Muscle layer of colon (tissue), 2 donors: ENCODE results near the gene BACH2.

Source experiments
- H3K27ac ChIP-seq: one replicate; pipeline ENCODE4 v1.7.0; 2013; ENCODE audit warnings: low read depth, mild to moderate bottlenecking, low read length, moderate library complexity
- H3K27me3 ChIP-seq, 2 donors: one replicate each; pipeline ENCODE4 v1.7.0; 2013; ENCODE audit warnings: low read length in 2 of 2, mild to moderate bottlenecking in 2 of 2; ENCODE audit not compliant: insufficient read depth in 2 of 2, control insufficient read depth in 1 of 2
- H3K36me3 ChIP-seq: one replicate; pipeline ENCODE4 v1.7.0; 2013; ENCODE audit warnings: mild to moderate bottlenecking, low read length; ENCODE audit not compliant: insufficient read depth
- H3K4me1 ChIP-seq: one replicate; pipeline ENCODE4 v1.7.0; 2013; ENCODE audit warnings: mild to moderate bottlenecking, low read length; ENCODE audit not compliant: insufficient read depth
- H3K4me3 ChIP-seq, 2 donors: one replicate each; pipeline ENCODE4 v1.7.0; 2013; ENCODE audit warnings: low read length in 2 of 2, low read depth in 1 of 2, mild to moderate bottlenecking in 1 of 2, moderate library complexity in 1 of 2
- H3K9ac ChIP-seq: one replicate; pipeline ENCODE4 v1.7.0; 2013; ENCODE audit warnings: low read length
- H3K9me3 ChIP-seq: one replicate; pipeline ENCODE4 v1.7.0; 2013; ENCODE audit warnings: mild to moderate bottlenecking, low read length
- donor health status: abdominal sarcoma.
- donor health status: Adenocarcinoma of cecum.

BACH2 gene

DNA sequence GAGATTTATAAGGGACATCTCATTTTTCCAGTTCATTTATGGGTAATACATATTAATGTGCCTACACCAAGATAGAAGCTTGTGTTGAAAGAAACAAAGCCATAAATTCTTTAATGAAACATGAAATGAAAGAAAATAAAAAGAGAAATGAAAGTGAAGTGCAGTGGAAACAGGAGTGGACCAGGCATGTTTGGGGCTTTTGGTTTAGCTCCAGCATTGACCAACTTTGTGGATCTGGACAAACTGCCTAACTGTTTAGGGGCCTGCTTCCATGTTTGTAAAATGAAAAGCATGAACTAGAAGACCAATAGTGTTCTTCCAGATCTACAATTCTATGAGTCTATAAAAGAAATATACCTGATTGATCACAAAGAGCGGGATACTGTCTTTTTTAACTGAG, 277.4 kb downstream of the BACH2 start:
- H3K27ac ChIP-seq, result no peak overlapping the region
- H3K27me3 ChIP-seq, result no peaks in the 10 kb centered on the region
- no peaks in the 10 kb centered on the region for H3K36me3 ChIP-seq
- H3K4me3 ChIP-seq, result no peak overlapping the region
- no peaks in the 10 kb centered on the region for H3K4me1 ChIP-seq
- H3K9ac ChIP-seq, result no peak overlapping the region
- H3K9me3 ChIP-seq, result no peaks in the 10 kb centered on the region

DNA sequence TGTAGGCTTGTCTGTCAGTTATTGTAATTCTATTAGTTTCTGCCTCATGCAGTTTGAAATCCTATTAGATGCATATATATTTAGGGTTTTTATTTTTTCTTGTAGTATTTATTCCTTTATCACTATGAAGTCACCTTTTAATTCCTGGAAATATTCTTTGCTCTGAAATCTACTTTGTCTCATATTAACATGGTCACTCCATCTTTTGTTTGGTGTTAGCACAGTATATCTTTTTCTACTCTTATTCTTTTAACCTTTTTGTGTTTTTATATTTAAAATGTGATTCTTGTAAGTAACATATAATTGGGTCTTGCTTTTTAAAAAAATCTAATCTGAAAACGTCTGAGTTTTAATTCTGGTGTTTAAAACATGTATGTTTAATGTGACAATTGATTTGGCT, 280.8 kb downstream of the BACH2 start:
- no peaks in the 10 kb centered on the region for H3K36me3 ChIP-seq
- H3K27ac ChIP-seq, result no peak overlapping the region
- no peak overlapping the region for H3K4me3 ChIP-seq
- H3K4me1 ChIP-seq, result no peaks in the 10 kb centered on the region
- H3K27me3 ChIP-seq, result no peaks in the 10 kb centered on the region
- no peaks in the 10 kb centered on the region for H3K9me3 ChIP-seq
- H3K9ac ChIP-seq, result no peak overlapping the region

DNA sequence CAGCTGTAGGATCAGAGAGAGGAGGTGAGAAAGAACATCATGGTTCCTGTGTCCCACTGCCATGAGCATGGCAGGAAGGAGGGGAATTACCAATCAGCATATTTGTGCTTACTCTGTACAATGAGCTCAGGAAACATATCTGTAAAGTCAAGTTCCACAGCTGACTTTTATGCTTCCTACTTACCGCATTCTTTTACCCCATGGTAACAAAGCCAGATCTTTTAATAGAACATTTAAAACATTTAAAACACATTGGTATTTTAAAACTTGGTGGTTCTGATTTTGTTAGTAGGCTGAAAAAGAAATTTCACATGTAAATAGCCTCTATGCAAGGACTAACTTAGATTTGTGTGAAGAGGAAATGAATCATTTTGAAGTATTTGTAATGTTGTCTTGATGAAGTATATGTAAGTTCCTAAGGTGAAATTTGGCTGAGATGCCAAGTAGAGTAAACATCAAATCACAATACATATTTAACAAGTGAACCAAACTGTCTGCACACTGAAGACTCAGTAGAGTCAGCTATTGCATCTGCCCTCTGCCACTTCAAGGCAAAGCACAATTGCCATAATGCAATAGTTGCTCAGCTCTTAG, 287.6 kb downstream of the BACH2 start:
- H3K9me3 ChIP-seq, result no peaks in the 10 kb centered on the region
- no peak overlapping the region for H3K27ac ChIP-seq
- no peaks in the 10 kb centered on the region for H3K27me3 ChIP-seq
- peaks cover 6% of the 10 kb centered on the region for H3K4me1 ChIP-seq
- no peak overlapping the region for H3K4me3 ChIP-seq
- no peak overlapping the region for H3K9ac ChIP-seq
- H3K36me3 ChIP-seq, result no peaks in the 10 kb centered on the region

DNA sequence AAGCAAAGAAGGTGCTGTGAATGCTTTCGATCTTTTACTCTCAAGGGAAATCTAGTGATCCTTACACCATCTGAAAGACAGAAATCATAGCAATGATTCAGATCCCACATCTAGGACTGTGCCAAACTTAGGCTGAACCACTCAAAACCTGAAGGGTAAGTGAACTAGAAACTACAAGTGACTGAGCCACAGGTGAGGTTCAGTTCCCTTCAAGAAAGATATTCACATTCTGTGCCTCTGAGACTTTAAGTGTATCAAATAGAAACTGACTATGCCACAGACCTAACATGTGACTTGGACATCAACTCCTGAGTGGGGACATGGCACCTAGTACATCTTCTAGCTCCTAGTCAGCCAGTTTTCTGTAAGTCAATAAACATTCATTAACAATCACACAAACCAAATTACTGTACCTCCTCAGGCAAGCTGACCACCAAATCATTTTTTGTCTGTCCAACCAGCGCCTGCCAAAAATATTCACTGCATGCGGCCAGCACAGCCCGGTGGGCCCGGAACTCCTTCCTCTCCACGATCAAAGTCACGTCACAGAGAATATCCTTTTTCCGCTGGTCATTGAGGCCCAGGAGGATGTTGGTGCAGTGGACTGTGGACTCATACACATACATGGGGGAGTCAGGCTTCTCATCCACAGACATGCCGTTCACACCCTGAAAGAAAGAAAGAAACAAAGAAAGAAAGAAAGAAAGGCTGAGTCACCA, 288.3 kb downstream of the BACH2 start:
- peaks cover 6% of the 10 kb centered on the region for H3K4me1 ChIP-seq
- H3K27me3 ChIP-seq, result no peaks in the 10 kb centered on the region
- H3K9me3 ChIP-seq, result no peaks in the 10 kb centered on the region
- no peak overlapping the region for H3K27ac ChIP-seq
- H3K4me3 ChIP-seq, result no peak overlapping the region
- H3K9ac ChIP-seq, result no peak overlapping the region
- H3K36me3 ChIP-seq, result no peaks in the 10 kb centered on the region

DNA sequence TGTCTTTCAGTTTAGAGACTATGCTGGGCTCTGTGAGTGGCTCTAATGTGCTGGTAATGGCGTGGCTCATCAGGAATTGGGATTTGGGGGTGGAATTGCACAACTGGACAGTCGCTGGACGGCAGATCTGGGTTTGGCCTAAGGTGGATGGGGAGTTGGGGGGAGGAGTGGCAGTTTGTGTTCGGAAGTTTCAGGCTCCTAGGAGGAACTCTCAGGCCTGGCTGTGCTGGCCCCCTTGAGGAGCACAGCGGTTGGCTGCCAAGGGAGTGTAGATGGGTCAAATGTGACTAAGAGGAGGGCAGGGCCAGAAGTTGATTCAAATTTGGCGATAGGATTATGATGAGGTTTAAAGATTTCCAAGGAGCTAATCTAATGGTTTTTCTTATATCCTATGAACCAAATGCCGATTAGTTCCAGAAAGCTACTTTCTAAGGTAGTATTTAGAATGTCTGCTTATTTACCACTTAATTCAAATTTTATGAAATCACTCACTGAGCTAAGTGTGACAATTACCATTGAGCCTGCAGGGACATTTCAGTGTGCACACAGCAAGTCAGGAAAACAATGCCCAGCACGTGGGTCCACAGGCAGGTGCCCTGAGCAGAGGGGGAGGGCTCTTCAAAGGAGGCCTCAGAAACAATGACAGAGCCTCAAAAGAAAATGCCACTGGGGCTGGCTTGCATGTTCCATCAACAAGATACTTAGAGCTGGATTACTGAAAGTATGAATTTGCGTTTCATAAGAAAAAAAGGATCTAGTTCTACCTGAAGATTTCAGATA, 291.4 kb downstream of the BACH2 start:
- no peak overlapping the region for H3K27ac ChIP-seq
- no peaks in the 10 kb centered on the region for H3K9me3 ChIP-seq
- no peaks in the 10 kb centered on the region for H3K27me3 ChIP-seq
- no peak overlapping the region for H3K4me3 ChIP-seq
- no peak overlapping the region for H3K9ac ChIP-seq
- H3K4me1 ChIP-seq, result peaks cover 6% of the 10 kb centered on the region
- no peaks in the 10 kb centered on the region for H3K36me3 ChIP-seq

DNA sequence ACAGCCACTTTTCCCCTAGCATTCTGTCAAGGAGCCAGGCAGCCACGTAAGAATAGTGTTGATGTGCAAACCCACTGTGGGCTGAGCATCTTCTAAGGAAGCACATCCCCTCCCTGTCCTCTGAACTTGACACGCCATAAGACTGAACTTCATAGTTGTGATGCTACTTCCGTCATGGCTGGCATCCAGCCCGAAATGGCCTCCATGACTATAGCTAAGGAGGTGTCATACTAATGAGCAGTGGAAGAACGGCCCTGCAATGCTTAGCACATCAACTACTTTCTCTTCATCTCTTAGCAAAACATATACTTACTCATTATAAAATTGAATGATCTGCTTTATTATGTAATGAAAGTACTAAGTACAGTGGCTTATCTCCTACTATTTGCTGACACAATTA, 292.1 kb downstream of the BACH2 start:
- Histone ChIP-seq H3K4me1 (peaks cover 6% of the 10 kb centered on the region), H3K27ac (no peak overlapping the region), H3K36me3 (no peaks in the 10 kb centered on the region), H3K27me3 (no peaks in the 10 kb centered on the region), H3K9ac (no peak overlapping the region), H3K4me3 (no peak overlapping the region), H3K9me3 (no peaks in the 10 kb centered on the region)

DNA sequence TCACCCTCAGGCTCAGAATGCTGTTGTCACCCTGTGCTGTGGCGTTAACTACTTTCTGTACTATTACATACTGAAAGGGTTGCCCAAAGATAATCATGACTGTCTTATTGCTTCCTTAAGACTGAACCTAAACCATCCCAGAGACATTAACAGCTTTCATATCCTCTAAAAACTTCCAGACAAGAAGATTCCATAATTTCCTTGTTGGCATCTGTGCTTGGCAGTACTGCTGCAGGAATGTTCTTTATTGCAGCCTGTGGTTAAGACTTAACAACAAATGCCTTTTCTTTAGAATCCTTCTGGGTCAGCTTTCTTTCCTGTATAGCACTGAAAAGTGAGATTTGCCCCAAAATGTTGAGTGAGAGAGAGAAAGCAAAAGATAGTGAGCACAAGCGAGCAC, 292.7 kb downstream of the BACH2 start:
- H3K9me3 ChIP-seq, result no peaks in the 10 kb centered on the region
- H3K36me3 ChIP-seq, result no peaks in the 10 kb centered on the region
- H3K27me3 ChIP-seq, result no peaks in the 10 kb centered on the region
- H3K27ac ChIP-seq, result no peak overlapping the region
- H3K9ac ChIP-seq, result no peak overlapping the region
- H3K4me3 ChIP-seq, result no peak overlapping the region
- H3K4me1 ChIP-seq, result peaks cover 2% of the 10 kb centered on the region

DNA sequence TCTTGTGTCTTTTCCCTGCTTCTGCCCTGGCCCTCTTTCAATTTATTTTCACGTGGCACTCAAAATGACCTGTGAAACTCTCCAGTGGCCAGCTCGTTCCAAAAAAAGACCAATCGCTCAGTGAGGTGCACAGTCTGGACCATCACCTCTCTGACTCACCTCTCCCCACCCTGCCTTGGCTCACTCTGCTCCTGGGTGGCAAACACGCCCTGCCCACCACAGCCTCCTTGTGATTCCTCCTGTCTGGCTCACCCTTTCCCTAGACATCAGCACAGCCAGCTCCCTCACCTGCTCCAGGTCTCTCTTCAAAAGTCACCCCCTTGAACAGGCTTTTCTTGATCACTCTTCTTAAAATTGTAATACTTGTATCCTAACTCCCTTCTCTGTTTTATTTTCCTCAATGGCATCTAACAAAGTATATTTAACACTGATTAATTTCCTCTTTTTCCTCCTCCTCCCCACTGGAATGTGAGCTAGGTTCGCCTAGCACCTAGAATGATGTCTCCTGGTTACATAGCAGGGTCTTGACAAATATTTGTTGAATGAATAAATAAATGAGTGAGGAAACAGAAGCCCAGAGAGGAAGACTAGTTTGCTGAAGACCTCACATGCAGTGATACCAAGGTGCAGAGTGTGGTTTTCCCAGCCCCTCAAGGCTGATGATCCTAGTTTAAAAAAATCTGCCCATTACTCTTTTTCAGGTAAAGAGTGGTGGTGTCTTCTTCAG, 293.4 kb downstream of the BACH2 start:
- Histone ChIP-seq H3K9ac (no peak overlapping the region), H3K9me3 (no peaks in the 10 kb centered on the region), H3K36me3 (no peaks in the 10 kb centered on the region), H3K4me3 (no peak overlapping the region), H3K4me1 (no peaks in the 10 kb centered on the region), H3K27ac (no peak overlapping the region), H3K27me3 (no peaks in the 10 kb centered on the region)

DNA sequence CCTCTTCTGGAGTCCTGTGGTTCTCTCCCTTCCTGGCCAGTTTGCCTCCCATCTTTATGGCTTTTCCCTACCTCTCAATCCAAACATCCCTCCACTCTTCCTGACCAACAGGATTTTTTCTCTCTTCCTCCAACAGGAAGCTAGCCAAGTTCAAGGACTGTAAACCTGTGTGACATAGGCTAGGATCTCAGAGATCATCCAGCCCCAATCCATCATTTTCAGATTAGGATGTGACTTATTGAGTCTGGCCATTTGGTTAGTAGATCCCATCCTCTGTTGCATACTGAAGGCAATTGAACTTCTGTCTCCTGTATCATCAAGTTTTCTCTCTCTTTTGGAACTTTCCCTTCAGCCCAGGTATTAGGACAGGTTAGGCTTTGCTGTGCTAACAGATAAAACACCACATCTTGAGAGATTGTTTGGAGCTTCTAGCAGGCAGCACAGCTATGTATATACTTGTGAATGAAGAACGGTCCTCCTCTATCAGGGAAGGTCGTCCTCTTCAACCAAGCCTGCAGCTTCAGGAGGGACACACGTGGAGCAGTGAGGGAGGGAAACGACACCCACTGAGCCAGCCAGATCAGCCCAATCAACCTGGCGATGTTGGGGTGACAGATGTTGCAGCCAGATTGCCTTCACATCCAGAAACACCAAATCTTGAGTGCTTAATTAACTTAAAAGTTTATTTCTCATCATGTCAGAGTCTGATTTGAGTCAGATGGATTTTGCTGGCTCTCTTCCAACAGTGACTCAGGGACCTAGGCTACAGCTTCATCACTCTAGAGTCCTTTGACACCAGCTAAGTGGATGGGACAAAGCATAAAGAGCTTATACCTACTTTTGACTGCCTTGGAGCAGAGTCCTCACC, 295.5 kb downstream of the BACH2 start:
- no peak overlapping the region for H3K9ac ChIP-seq
- H3K27ac ChIP-seq, result no peak overlapping the region
- H3K4me3 ChIP-seq, result no peak overlapping the region
- no peaks in the 10 kb centered on the region for H3K27me3 ChIP-seq
- no peaks in the 10 kb centered on the region for H3K9me3 ChIP-seq
- H3K36me3 ChIP-seq, result no peaks in the 10 kb centered on the region
- no peaks in the 10 kb centered on the region for H3K4me1 ChIP-seq

DNA sequence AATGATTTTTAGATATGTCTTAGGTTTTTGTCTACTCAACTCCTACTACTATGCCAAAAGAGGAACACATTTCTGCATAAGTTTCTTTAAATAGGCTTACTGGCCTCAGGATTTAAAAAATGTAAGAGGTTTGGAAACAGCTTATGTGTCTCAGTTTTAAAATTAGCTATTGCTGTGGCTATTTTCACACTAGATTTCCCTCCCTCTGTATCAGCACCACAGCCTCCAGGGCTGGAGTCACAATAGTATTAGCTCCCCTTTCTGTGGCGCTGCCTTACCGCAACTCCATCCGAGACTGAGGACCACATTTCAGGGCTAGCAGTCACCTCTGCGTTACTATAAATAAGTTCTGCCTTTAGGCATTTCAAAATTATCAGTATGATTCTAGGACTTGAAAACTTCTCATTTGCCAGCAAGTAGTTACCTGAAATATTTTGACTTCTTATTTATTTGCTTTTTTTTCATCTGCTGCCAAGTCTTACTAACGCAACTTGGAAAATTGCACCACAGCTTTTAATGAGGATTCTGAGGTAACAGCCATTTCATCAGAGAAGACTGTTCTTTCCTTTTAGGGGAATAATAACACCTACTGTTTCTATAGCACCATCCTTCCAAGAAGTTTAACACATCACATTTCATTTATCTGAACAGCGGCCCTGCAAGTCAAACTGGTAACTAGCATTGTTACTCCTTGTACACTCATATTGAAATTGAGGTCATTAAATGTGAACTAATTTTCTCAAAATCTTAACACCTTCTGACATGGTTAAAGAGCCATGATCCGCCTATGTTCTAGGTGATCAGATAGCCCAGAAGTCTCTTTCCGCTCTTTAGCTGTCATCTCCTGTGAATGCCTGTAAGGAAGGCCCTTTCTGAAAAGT, 296.5 kb downstream of the BACH2 start:
- H3K9me3 ChIP-seq, result no peaks in the 10 kb centered on the region
- no peaks in the 10 kb centered on the region for H3K36me3 ChIP-seq
- no peaks in the 10 kb centered on the region for H3K27me3 ChIP-seq
- no peaks in the 10 kb centered on the region for H3K4me1 ChIP-seq
- H3K27ac ChIP-seq, result no peak overlapping the region
- H3K4me3 ChIP-seq, result no peak overlapping the region
- no peak overlapping the region for H3K9ac ChIP-seq
